K562 (cell line): ENCODE results near the gene PGD. TPM values are rescaled to one million over a fixed set of nuclear protein-coding genes. Genes with fewer than 3 reads are reported as not detected.

Source experiments
- ATAC-seq: fragments of 200-7000 bp; cut with Tn5 transposase; 3 replicates; pipeline ENCODE4 v1.9.1; 2020; ENCODE audit warnings: moderate library complexity
- BruUV-seq: library from RNA; stranded (reverse); fragments of 400-500 nt; replicated peaks from 2 replicates; lab custom pipeline; 2021; lab: Mats Ljungman, UMichigan
- CTCF ChIA-PET: fragments of 300-600 bp; formaldehyde crosslinking; extraction: SDS; loops from one replicate; lab custom pipeline; 2021; ENCODE audit warnings: low intra/inter-chr PET ratio; lab: Yijun Ruan, JAX
- POLR2A ChIA-PET: fragments of 300-600, 350-650 bp; sonication (Branson Sonifier 250); formaldehyde crosslinking; extraction: SDS; loops from one replicate; lab custom pipeline; 2021; ENCODE audit warnings: antibody characterized with exemption, inconsistent platforms; lab: Yijun Ruan, JAX
- DNase-seq, 4 experiments: peaks; one replicate each; pipeline versions ENCODE4 v3.0.0 to v3.0.0-alpha.2; 2011 to 2018; ENCODE audit warnings: low spot score in 3 of 4, mixed read lengths in 3 of 4; ENCODE audit errors: extremely low read depth in 1 of 4
- FAIRE-seq: peaks from 2 replicates; lab custom pipeline; 2011; peaks lifted over from hg19 to GRCh38; lab: Jason Lieb, UNC
- H2AFZ ChIP-seq: 2 replicates; pipeline ENCODE4 v1.6.0; 2011; ENCODE audit warnings: low read depth, low read length, control low read depth, inconsistent platforms
- H3K27ac ChIP-seq: fragments of 200-600 bp; 3 replicates; pipeline ENCODE4 v1.8.0; 2011; ENCODE audit warnings: low read depth, mild to moderate bottlenecking, control low read depth, inconsistent platforms, low read length, moderate library complexity, mixed read lengths; ENCODE audit errors: extremely low read depth
- H3K27me3 ChIP-seq, 2 experiments: fragments of 300-600 bp in 1 of 2; 2 replicates in 1 of 2; 3 replicates in 1 of 2; pipeline versions ENCODE4 v1.6.0 to v1.8.0; 2011; ENCODE audit warnings: inconsistent platforms in 2 of 2, low read length in 2 of 2, mild to moderate bottlenecking in 1 of 2, mixed read lengths in 1 of 2, moderate library complexity in 1 of 2; ENCODE audit not compliant: control insufficient read depth in 2 of 2, insufficient read depth in 2 of 2
- H3K36me3 ChIP-seq: fragments of 300-600 bp; 3 replicates; pipeline ENCODE4 v1.8.0; 2011; ENCODE audit warnings: mild to moderate bottlenecking, low read length, inconsistent platforms; ENCODE audit not compliant: control insufficient read depth, insufficient read depth
- H3K4me1 ChIP-seq, 2 experiments: fragments of 200-600 bp in 1 of 2; replicated peaks in 1 of 2; 2 replicates in 1 of 2; 3 replicates in 1 of 2; pipeline versions ENCODE4 v1.5.1 to v1.8.0; 2011; ENCODE audit warnings: inconsistent platforms in 2 of 2, low read length in 2 of 2, mild to moderate bottlenecking in 1 of 2, mixed read lengths in 1 of 2, moderate library complexity in 1 of 2; ENCODE audit not compliant: control insufficient read depth in 2 of 2, insufficient read depth in 2 of 2
- H3K4me2 ChIP-seq: 2 replicates; pipeline ENCODE4 v1.6.1; 2011; ENCODE audit warnings: low read length, control low read depth, inconsistent platforms, mixed read lengths; ENCODE audit not compliant: insufficient read depth
- H3K4me3 ChIP-seq: fragments of 200-600 bp; sonication (generic), shearing (Covaris generic); 2 replicates; pipeline ENCODE4 v1.5.1; 2016; ENCODE audit warnings: control low read depth, inconsistent platforms
- H3K79me2 ChIP-seq: fragments of 200-600 bp; 3 replicates; pipeline ENCODE4 v1.8.0; 2011; ENCODE audit warnings: low read length, inconsistent platforms; ENCODE audit not compliant: control insufficient read depth, insufficient read depth
- H3K9ac ChIP-seq, 2 experiments: 2 replicates each; pipeline versions ENCODE4 v1.6.0 to v1.6.1; 2011; ENCODE audit warnings: low read depth in 2 of 2, low read length in 2 of 2, control low read depth in 1 of 2, inconsistent platforms in 1 of 2, mild to moderate bottlenecking in 1 of 2, mixed read lengths in 1 of 2; ENCODE audit not compliant: insufficient read depth in 1 of 2
- H3K9me1 ChIP-seq: one replicate; pipeline ENCODE4 v1.6.0; 2011; ENCODE audit warnings: inconsistent platforms, mild to moderate bottlenecking, low read length, moderate library complexity; ENCODE audit not compliant: control insufficient read depth, insufficient read depth
- H3K9me3 ChIP-seq: replicated peaks from 2 replicates; pipeline ENCODE4 v1.5.1; 2011; ENCODE audit warnings: low read depth, low read length, inconsistent platforms; ENCODE audit not compliant: control insufficient read depth, insufficient read depth
- H4K20me1 ChIP-seq: replicated peaks from 2 replicates; pipeline ENCODE4 v1.6.1; 2011; ENCODE audit warnings: low read length, inconsistent platforms, mixed read lengths; ENCODE audit not compliant: control insufficient read depth, insufficient read depth
- ARID1B ChIP-seq: fragments of 450-650 bp; IDR thresholded peaks from 2 replicates; pipeline ENCODE4 v1.6.1; 2016; ENCODE audit warnings: antibody characterized with exemption, mild to moderate bottlenecking, inconsistent platforms
- CBFA2T3 ChIP-seq: fragments of 450-650 bp; IDR thresholded peaks from 2 replicates; pipeline ENCODE4 v1.6.1; 2017
- CTBP1 ChIP-seq: fragments of 450-650 bp; IDR thresholded peaks from 2 replicates; pipeline ENCODE4 v1.6.1; 2016; ENCODE audit warnings: borderline replicate concordance
- EHMT2 ChIP-seq: fragments of 450-650 bp; IDR thresholded peaks from 2 replicates; pipeline ENCODE4 v1.6.1; 2018; ENCODE audit warnings: antibody characterized with exemption
- ELF1 ChIP-seq: fragments of 200-800 bp; sonication (Bioruptor generic); IDR thresholded peaks from 2 replicates; pipeline ENCODE4 v1.6.1; 2016; ENCODE audit warnings: missing genetic modification characterization, missing compliant biosample characterization
- EP300 ChIP-seq: IDR thresholded peaks from 2 replicates; pipeline ENCODE4 v1.6.1; 2012; ENCODE audit warnings: low read length, improper control_type of control experiment
- JUN ChIP-seq, 2 experiments: sonication (generic) in 1 of 2; formaldehyde crosslinking in 1 of 2; IDR thresholded peaks; 2 replicates each; pipeline versions ENCODE4 v1.6.1 to v1.8.0; 2012 to 2022; ENCODE audit warnings: borderline replicate concordance in 2 of 2, mild to moderate bottlenecking in 2 of 2, improper control_type of control experiment in 1 of 2, low read depth in 1 of 2, low read length in 1 of 2, missing genetic modification reagents in 1 of 2
- MAFG ChIP-seq: fragments of 450-650 bp; conservative IDR thresholded peaks from 2 replicates; pipeline ENCODE4 v1.6.1; 2016; ENCODE audit warnings: missing genetic modification characterization, missing compliant biosample characterization
- MAFK ChIP-seq: IDR thresholded peaks from 2 replicates; pipeline ENCODE4 v1.6.1; 2011; ENCODE audit warnings: low read length, improper control_type of control experiment
- MAX ChIP-seq: sonication (generic); formaldehyde crosslinking; IDR thresholded peaks from 2 replicates; pipeline ENCODE4 v1.9.0; 2022; ENCODE audit warnings: mild to moderate bottlenecking, missing genetic modification reagents
- NFE2L1 ChIP-seq: fragments of 450-650 bp; IDR thresholded peaks from 2 replicates; pipeline ENCODE4 v1.6.1; 2016; ENCODE audit warnings: missing genetic modification characterization, low read depth, mild to moderate bottlenecking, missing compliant biosample characterization, moderate library complexity, borderline replicate concordance
- RAD51 ChIP-seq: fragments of 450-650 bp; IDR thresholded peaks from 2 replicates; pipeline ENCODE4 v1.7.1; 2016; ENCODE audit warnings: low read depth, mild to moderate bottlenecking, borderline replicate concordance
- TBP ChIP-seq: optimal IDR thresholded peaks from 2 replicates; pipeline ENCODE3; 2011; ENCODE audit warnings: low read depth, low read length, improper control_type of control experiment
- TEAD1 ChIP-seq, 2 experiments: fragments of 450-650 bp in 1 of 2; sonication (generic) in 1 of 2; formaldehyde crosslinking; IDR thresholded peaks; 2 replicates each; pipeline versions ENCODE4 v1.4.0 to v1.8.0; 2020 to 2022; ENCODE audit warnings: mild to moderate bottlenecking in 2 of 2, missing genetic modification reagents in 1 of 2
- TRIM28 ChIP-seq: fragments of 450-650 bp; IDR thresholded peaks from 2 replicates; pipeline ENCODE4 v1.6.1; 2017
- XRCC3 ChIP-seq: fragments of 450-650 bp; IDR thresholded peaks from 2 replicates; pipeline ENCODE4 v1.6.1; 2017; ENCODE audit warnings: mild to moderate bottlenecking, moderate library complexity
- ZBED1 ChIP-seq: IDR thresholded peaks from 2 replicates; pipeline ENCODE4 v1.6.1; 2014
- ZNF696 ChIP-seq: fragments of 250-450 bp; sonication (Bioruptor Pico); conservative IDR thresholded peaks from 2 replicates; pipeline ENCODE4 v1.4.0; 2020; ENCODE audit warnings: mild to moderate bottlenecking, moderate library complexity
- WGBS: fragments of 100-300 bp; shearing (Covaris generic); methylation state at CpG from one replicate; pipeline ENCODE4 v1.1.6; 2016; ENCODE audit warnings: low coverage, mixed read lengths; ENCODE audit not compliant: insufficient coverage; ENCODE audit errors: missing lambda C conversion rate; 5-methylcytosine and 5-hydroxymethylcytosine counted together
- in situ Hi-C: fragments of 300-500 bp; cut with MboI; formaldehyde crosslinking; loops from 4 replicates; pipeline ENCODE4 v1.15.0; 2018; ENCODE audit warnings: inconsistent platforms, mixed read lengths
- intact Hi-C: fragments of 100-400 bp; cut with micrococcal nuclease; formaldehyde crosslinking; loops from 2 replicates; pipeline ENCODE4 v1.14.2; 2022
- polyA plus RNA-seq, 8 experiments: library from polyadenylated mRNA; depleted of rRNA in 4 of 8; stranded (reverse) in 5 of 8; unstranded in 3 of 8; fragments of >200 nt; fragmentation: Nextera tagmentation in 2 of 8; fragmentation: Illumina TruSeq in 1 of 8; extraction: Ambion mirVana in 2 of 8; extraction: Trizol in 1 of 8; gene quantifications; 2 replicates each; pipeline versions ENCODE4 v1.2.1 to v1.2.3, GENCODE V29; 2011 to 2014; ENCODE audit warnings: inconsistent platforms in 1 of 8, missing spikeins in 1 of 8
- total RNA-seq, 7 experiments: library from RNA; depleted of rRNA in 6 of 7; stranded (reverse); fragments of >200 nt in 6 of 7; fragmentation: Illumina TruSeq in 2 of 7; extraction: Trizol in 2 of 7; gene quantifications; 2 replicates each; pipeline versions ENCODE4 v1.2.1 to v1.2.3, GENCODE V29; 2011 to 2021; ENCODE audit warnings: low replicate concordance in 1 of 7
- TF ChIP-seq, protein P1 (sequence below): fragments of 450-650 bp; IDR thresholded peaks from 2 replicates; pipeline ENCODE4 v1.7.1; 2018; ENCODE audit warnings: mild to moderate bottlenecking, low read depth; ENCODE audit not compliant: partially characterized antibody
- TF ChIP-seq, protein P2 (sequence below): fragments of 250-450 bp; sonication (Bioruptor Pico); IDR thresholded peaks from 2 replicates; pipeline ENCODE4 v1.5.0; 2021

PGD gene
- total and polyA plus RNA-seq, 9 of the 15 experiments (the other 6 are each of a cell fraction or from before 2014, with no cell fraction given), result 177 to 542 (median 270) TPM

DNA sequence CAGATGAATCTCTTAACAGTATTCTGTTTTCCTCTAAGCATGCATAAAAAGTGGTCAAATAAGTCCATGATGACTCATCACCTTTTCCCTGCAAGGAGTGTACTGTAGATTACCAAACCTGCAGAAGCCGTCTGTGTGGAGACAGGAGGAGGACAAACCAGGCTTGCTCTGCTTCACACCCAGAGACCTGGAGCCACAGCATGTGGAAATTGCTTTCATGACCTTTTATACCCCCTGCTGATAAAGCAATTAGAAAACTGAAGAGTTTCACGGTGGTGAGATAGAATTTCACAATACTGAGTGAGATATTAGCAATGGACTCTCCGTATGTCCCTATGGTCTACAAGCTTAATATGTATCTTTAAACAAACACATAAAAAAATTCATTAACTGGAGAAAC, 60.3 kb downstream of the PGD start:
- ChIA-PET CTCF (no interaction called here), POLR2A (interaction anchor here (0.6 to 1.8 kb wide), 4 partner anchors 13 to 185 kb away, joined by 3 to 9 read pairs (median 4); partner anchors contain the start of gene DFFA)
- Histone ChIP-seq H3K36me3 (peaks cover 56% of the 10 kb centered on the region), H3K4me1 (peaks cover 12 to 15% of the 10 kb centered on the region in 2 experiments; a peak in 4 of 5 replicates), H4K20me1 (no peaks in the 10 kb centered on the region), H3K9me3 (no peaks in the 10 kb centered on the region; the same call in 1 of the 2 replicates), H3K27me3 (no peaks in the 10 kb centered on the region), H3K4me3 (no peak overlapping the region), H3K79me2 (no peaks in the 10 kb centered on the region), H3K9me1 (no peaks in the 10 kb centered on the region), H3K27ac (peak overlapping the region; percentile 71), H3K9ac (peak overlapping the region in 1 of 2 experiments; percentile 22; a peak in 1 of 4 replicates), H2AFZ (no peak overlapping the region), H3K4me2 (peak overlapping the region; percentile 40; the same call in 1 of the 2 replicates)
- intact Hi-C loops (no loop called here), in situ Hi-C loops (no loop called here)
- FAIRE-seq, result peak; percentile 96
- no TSS peak for BruUV-seq
- peak; percentile 96 for ATAC-seq
- peak; percentile 65 to 91 (median 80) for DNase-seq
- 6% methylated on average over 3 of the region's 3 CpGs for WGBS
- peak; percentile 22 for TF ChIP-seq TBP
- TF ChIP-seq XRCC3, result no peak
- peak; percentile 80 for TF ChIP-seq CBFA2T3
- 0 out of 2 replicates have a peak, but pooled peaks have one; percentile 13 for TF ChIP-seq CTBP1
- TF ChIP-seq, protein P1, sequence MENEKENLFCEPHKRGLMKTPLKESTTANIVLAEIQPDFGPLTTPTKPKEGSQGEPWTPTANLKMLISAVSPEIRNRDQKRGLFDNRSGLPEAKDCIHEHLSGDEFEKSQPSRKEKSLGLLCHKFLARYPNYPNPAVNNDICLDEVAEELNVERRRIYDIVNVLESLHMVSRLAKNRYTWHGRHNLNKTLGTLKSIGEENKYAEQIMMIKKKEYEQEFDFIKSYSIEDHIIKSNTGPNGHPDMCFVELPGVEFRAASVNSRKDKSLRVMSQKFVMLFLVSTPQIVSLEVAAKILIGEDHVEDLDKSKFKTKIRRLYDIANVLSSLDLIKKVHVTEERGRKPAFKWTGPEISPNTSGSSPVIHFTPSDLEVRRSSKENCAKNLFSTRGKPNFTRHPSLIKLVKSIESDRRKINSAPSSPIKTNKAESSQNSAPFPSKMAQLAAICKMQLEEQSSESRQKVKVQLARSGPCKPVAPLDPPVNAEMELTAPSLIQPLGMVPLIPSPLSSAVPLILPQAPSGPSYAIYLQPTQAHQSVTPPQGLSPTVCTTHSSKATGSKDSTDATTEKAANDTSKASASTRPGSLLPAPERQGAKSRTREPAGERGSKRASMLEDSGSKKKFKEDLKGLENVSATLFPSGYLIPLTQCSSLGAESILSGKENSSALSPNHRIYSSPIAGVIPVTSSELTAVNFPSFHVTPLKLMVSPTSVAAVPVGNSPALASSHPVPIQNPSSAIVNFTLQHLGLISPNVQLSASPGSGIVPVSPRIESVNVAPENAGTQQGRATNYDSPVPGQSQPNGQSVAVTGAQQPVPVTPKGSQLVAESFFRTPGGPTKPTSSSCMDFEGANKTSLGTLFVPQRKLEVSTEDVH, result peak; percentile 47
- TF ChIP-seq, protein P2, sequence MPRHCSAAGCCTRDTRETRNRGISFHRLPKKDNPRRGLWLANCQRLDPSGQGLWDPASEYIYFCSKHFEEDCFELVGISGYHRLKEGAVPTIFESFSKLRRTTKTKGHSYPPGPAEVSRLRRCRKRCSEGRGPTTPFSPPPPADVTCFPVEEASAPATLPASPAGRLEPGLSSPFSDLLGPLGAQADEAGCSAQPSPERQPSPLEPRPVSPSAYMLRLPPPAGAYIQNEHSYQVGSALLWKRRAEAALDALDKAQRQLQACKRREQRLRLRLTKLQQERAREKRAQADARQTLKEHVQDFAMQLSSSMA, result no peak
- no peak for TF ChIP-seq ZNF696
- TF ChIP-seq MAFG (tag), result peak; percentile 99
- TF ChIP-seq ELF1, result no peak
- peak; percentile 81 for TF ChIP-seq JUN (IDR thresholded peaks at IDR 0.05; ENCODE audit: borderline replicate concordance, low read depth, low read length)
- no peak for TF ChIP-seq JUN (CRISPR knock-in tag; IDR thresholded peaks at IDR 0.05; ENCODE audit: borderline replicate concordance)
- TF ChIP-seq ARID1B, result peak; percentile 88
- TF ChIP-seq EHMT2, result peak; percentile 16; the same call in 1 of the 2 replicates
- TF ChIP-seq ZBED1, result no peak
- peak; percentile 25; the same call in 1 of the 2 replicates for TF ChIP-seq TRIM28
- peak; percentile 95 for TF ChIP-seq MAFK
- peak; percentile 94 for TF ChIP-seq NFE2L1 (tag)
- TF ChIP-seq RAD51, result no peak
- TF ChIP-seq MAX (CRISPR knock-in tag), result peak; percentile 80
- no peak for TF ChIP-seq TEAD1 (CRISPR knock-in tag; IDR thresholded peaks at IDR 0.05)
- TF ChIP-seq EP300, result peak; percentile 47
